Fibroblast of pulmonary artery (primary cell): Measurements from ENCODE around the gene HMCN1.
"Not testable (repeated sequence)": the region's sequence is repeated elsewhere in the genome, so short reads cannot be mapped to it uniquely, and the experiment has no call there.

ENCODE experiments used
- DNase-seq: peaks from one replicate; pipeline ENCODE4 v3.0.0-alpha.2; 2010; ENCODE audit warnings: low read depth
- H3K4me3 ChIP-seq: replicated peaks from 2 replicates; pipeline ENCODE4 v1.5.1; 2011; ENCODE audit warnings: low read depth, mild to moderate bottlenecking, control low read depth, low read length, moderate library complexity
- CTCF ChIP-seq: IDR thresholded peaks from 2 replicates; pipeline ENCODE4 v1.5.1; 2011; ENCODE audit warnings: mild to moderate bottlenecking, control low read depth, low read length, inconsistent platforms; ENCODE audit errors: missing control alignments

The HMCN1 gene

GRCh38 chr1:186146974-186147373 lies 412.8 kb downstream of the HMCN1 start:
- DNase-seq, result no peak
- H3K4me3 ChIP-seq, result no peak overlapping the region
- TF ChIP-seq CTCF, result no peak

GRCh38 chr1:186149591-186149990 lies 415.4 kb downstream of the HMCN1 start:
- DNase-seq, result no peak
- TF ChIP-seq CTCF, result no peak
- H3K4me3 ChIP-seq, result no peak overlapping the region

DNA sequence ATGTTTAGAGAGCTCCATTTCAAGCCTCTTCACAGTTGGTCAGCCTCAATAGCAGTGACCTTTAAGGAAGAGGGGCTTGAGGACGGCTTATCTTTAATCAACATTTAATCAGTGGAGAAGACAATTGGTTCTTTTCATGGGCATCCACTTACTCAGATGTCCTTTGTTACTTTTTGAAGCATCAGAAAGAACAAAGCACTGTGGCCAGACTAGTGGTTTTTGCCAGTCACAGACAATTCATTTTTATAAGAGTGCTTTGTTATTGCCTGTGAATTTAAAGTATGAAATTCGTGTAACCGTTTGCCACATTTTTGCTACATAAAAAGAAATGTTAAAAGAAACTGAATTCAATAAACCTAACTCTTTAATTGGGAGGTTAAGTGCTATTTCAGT lies 418.0 kb downstream of the HMCN1 start:
- no peak for TF ChIP-seq CTCF
- no peak overlapping the region for H3K4me3 ChIP-seq
- no peak for DNase-seq

DNA sequence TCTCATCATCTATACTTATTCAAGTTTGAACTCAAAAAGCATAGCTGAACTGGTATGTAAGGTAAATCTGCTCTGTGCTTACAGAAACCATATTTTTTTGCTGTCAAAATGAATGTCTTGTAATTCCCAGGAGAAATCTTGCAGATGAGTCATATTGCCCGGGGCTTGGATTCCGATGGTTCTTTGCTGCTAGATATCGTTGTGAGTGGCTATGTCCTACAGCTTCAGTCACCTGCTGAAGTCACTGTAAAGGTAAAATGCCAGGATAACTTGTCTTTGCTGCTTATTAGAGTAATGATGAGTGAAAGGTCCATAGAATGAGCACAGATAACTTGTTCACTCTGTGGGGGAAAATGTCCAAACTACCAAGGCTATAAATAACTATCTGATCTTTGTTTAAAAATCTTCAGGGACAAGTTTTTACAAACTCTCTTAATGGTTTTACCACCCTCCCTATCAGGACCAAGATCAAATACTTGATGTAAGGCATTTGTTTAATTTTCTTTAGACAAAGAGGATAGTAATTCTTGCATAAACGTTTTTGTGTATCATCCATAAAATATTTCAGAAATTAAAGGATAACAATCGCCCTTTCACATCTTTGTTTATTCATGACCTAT lies 418.5 kb downstream of the HMCN1 start:
- H3K4me3 ChIP-seq, result no peak overlapping the region
- TF ChIP-seq CTCF, result no peak
- peak; percentile 65 for DNase-seq

DNA sequence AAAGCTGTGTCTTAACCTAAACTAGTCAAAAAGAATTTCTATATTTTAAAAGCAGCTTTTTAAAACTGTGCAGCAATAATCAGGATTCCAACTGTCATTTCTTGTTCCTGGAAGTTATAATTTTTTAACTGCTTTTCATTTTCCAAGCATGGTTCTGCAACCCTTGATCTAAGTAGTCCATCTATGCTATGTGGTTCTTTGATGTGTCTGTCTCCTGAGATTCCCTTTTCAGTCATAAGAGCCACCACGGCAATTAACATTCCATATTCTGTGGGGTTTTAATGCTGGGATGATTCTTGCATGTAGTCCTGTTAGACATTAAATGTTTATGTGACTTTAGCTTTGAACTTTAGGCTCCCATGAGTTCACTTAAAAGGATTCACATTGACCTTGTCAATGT lies 420.5 kb downstream of the HMCN1 start:
- no peak overlapping the region for H3K4me3 ChIP-seq
- no peak for TF ChIP-seq CTCF
- DNase-seq, result no peak

- no peak overlapping the region for H3K4me3 ChIP-seq
- peak; percentile 77 for DNase-seq
- peak; percentile 73 for TF ChIP-seq CTCF
These were observed 421.4 kb downstream of the HMCN1 start for GRCh38 chr1:186155594-186155993.

DNA sequence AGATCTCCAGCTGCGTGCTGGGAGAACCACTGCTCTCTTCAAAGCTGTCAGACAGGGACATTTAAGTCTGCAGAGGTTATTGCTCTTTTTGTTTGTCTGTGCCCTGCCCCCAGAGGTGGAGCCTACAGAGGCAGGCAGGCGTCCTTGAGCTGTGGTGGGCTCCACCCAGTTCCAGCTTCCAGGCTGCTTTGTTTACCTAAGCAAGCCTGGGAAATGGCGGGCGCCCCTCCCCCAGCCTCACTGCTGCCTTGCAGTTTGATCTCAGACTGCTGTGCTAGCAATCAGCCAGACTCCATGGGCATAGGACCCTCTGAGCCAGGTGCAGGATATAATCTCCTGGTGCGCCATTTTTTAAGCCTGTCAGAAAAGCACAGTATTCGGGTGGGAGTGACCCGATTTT lies 428.7 kb downstream of the HMCN1 start:
- not testable (repeated sequence) for DNase-seq, H3K4me3 ChIP-seq

- no peak for TF ChIP-seq CTCF
- no peak overlapping the region for H3K4me3 ChIP-seq
- DNase-seq, result no peak
These were observed 430.6 kb downstream of the HMCN1 start for GRCh38 chr1:186164773-186165172.
